Measurements from ENCODE around the gene GNAO1.

The GNAO1 gene

DNA sequence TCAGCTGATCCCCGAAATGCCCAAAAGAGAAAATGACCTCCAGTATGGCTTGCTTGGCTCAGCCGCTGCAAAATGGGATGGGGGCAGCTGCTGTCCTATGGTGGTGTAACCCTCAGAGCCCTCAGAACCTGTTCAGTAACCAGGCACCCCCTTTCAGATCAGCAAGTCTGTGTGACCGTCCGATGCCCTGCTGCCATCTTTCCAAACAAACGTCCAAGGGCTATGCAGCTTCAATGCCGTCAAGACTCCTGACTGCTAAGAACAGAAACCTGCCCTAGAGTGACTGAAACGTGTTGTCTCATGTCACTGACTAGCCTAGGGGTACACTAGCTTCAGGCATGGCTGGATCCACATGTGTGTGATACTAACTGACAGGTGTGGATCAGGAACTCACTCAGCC is 70.4 kb downstream of the GNAO1 start:
- DNase-seq (ENCODE audit: low read depth) = no peak
- H3K4me3 ChIP-seq (ENCODE audit: low read depth, low read length) = no peak overlapping the region

DNA sequence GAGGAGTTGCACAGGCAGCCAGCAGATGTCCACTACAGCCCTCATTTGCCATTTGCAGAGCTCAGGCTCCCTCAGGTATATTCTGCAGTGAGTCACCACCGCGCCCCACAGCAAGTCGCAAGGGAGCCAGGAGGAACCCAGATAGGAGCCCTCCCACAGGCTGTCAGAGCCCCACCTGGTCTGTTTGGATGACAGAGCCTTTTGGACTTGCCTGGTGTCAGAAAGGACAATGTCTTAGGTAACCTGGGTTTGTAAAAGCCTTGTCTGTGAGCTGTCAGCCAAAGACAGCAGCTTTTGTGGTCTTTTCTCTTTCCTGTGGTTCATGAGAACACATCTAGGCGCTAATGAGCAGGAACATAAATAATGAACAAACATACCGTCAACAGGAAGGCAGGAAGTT is 70.9 kb downstream of the GNAO1 start:
- no peak for DNase-seq (ENCODE audit: low read depth)
- H3K4me3 ChIP-seq (ENCODE audit: low read depth, low read length) = no peak overlapping the region

DNA sequence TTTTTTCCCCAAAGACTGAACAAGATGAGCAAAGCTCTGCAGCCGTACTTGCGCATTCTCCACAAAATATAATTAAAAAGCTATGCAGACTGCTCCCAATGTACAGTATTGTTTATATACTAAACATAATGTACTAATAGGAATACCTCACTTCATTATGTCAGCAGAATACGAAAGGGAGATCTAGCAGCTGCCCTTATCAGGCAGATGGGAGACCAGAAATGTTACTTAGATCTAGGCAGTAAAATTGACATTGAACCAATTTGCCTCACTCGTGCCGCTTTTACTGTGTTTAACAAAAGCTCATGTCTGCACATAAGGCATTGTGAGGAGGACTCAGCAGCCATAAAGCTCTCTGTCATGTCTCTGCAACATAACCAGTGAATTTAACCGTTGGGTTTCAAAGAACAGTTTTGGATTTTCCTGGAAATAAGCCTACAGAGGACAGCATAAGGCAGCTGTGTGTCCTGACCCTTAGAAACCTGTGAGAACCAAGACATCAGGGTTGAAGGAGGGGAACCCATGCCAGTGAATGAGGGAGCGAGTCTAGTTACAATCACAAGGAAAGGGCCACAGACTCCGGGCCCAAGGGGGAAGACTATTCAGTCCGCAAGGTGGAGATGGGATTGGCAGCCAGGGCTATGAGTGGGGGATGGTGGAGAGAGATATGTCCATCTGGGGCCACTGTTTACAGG is 71.4 kb downstream of the GNAO1 start:
- no peak overlapping the region for H3K4me3 ChIP-seq (ENCODE audit: low read depth, low read length)
- no peak for DNase-seq (ENCODE audit: low read depth)

DNA sequence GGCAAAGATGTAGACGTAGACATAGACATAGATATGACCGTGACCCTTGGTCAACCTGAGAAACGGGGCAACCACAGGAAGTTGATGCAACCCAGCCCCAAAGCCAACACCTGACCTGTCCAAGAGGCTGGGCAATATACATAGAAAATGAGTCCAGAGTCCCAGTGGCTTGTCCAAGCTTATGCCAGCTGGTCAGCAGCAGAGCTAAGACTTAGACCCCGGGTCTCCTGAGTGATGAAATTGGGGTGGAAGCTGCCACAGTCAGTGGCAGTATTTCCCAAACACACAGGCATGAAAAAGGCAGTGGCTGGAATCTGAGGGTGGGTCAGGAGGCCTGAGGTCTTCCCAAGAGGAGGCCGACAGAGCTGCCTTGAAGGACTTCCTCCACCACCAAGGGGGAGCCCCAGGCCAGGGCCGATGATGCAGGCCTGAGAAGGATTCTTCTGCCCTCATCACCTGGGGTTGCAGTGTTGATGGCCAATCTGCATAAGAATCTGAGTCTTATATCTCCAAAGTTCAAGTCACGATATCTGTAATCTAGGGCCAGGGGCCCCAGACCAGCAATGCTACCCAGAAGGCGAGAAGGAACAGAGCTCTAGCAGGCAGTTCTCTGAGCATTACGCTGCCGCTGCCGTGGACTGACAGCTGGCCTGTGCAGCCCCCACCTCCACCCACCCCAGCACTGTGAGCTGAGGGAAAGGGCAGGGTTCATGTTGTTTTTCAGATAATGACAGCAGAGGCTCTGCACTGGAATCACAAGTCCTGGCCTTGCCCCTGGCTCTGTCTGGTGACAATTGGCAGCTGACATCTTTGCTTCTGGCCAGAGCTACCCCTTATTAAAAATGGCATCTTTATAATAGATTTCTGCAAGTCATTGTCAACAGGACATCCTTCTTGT is 72.7 kb downstream of the GNAO1 start:
- no peak overlapping the region for H3K4me3 ChIP-seq (ENCODE audit: low read depth, low read length)
- no peak for DNase-seq (ENCODE audit: low read depth)

DNA sequence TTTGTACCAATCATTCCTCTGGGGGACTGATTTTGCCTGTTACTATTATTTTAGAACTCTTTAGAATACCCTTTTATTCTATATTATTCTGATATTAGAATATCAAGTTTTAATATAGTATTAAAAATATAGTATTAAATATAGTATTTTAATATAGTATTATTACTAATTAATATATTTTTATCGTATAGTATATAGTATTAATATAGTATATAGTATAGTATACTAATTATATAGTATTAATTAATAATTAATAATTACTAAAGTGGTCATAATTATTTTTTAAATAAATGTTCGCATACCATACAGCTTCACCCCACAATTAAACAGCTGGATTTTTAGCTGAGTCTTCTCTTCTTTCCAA is 73.3 kb downstream of the GNAO1 start:
- no peak overlapping the region for H3K4me3 ChIP-seq (ENCODE audit: low read depth, low read length)
- DNase-seq (ENCODE audit: low read depth) = no peak

DNA sequence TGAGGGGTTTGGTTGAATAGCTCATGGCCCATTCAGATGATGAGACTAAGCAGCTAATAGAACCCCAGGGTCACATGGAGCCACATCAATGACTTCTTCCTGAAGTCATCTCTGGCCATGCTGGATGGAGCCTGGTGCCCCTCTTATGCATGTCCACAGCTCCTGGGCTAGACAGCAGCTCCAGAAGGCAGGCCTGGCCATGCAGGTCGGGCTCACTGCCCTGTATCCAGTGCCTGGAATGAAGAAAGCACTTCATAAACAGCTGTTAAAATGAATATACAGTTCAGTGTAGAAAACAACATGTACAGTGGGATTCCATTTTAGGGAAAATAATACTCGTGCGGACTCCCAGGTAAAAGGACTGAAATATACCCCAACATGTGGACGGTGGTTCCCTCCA is 73.9 kb downstream of the GNAO1 start:
- DNase-seq (ENCODE audit: low read depth) = no peak
- H3K4me3 ChIP-seq (ENCODE audit: low read depth, low read length) = no peak overlapping the region

DNA sequence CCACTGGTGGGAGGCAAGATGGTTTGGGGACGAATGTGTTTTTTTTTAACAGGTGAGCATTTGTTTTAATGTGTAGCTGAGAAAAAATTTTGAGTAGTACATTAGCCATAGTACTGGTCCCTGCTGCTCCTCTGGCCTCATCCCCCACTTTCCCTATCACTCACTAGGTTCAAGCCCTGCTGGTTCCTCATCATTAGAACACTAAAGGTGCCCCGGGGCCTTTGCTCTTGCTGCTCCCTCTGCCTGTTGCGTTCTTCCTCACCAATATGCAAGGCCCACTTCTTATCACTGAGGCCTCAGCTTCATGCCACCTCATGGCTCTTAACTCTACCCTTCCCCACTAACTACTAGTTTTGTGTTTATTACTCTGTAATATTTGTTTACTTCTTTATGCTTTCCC is 74.5 kb downstream of the GNAO1 start:
- no peak overlapping the region for H3K4me3 ChIP-seq (ENCODE audit: low read depth, low read length)
- DNase-seq (ENCODE audit: low read depth) = no peak

DNA sequence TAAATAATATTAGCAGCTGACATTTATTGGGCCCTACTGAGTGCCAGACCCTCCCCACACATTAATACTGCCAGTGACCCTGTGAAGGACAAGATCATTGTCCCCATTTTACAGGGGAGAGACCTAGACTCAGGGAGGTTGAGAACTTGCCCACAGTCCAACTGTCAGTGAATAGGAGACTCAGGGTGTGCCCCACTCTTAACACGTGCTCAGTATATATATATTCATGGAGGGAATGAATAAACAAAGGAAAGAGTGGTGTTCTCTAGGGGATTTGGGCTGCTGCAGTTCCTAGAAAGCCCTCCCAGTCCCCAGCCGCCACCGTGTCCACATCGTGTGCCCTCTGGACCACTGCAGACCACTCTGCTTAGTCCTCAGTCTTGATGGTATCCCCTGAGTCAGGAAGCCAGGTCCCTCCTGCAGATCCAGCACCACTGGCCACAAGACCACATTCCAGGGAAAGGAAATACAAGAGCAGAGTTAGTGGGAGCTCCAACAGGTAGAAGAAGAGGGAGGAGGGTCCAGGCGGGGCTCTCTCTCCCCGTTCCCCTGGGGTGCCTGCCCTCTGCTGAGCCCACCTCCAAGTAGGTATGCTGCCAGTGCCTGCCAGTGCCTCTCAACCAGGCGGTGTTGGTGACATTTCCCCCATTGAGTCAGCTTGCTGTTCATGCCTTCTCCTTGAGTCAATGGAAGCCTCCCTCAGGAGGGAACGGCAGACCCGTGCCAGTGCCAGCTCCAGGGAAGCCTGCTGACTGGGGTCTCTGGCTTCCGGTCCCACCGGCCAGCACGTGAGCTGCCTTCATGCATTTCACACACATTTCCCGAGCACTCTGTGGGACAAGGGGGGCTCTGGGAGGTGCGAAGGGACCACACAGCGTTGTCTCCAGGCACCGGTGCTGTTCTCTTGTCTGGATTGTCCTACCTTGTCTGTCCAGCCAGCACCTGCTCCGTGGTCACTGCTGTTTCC is 75.6 kb downstream of the GNAO1 start:
- no peak for DNase-seq (ENCODE audit: low read depth)
- no peak overlapping the region for H3K4me3 ChIP-seq (ENCODE audit: low read depth, low read length)

DNA sequence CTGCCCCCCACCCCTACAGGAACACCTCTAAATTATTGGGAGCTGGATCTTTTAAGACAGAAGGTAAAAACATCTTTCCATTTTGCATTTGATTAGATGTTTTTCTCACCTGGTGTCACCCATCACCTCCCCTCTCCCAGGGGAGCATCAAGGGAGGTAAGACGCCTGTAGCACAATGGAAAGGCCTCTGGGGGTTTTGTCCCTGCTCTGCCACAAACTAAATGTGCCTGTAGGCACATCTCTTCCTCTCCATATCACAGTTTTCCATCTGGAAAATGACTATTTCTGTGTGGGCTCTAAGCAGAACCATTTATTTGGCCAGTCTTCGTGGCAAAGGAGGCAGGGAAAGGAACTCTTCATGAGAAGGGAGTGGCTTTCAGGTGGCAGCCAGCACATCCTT is 76.6 kb downstream of the GNAO1 start:
- no peak overlapping the region for H3K4me3 ChIP-seq (ENCODE audit: low read depth, low read length)
- no peak for DNase-seq (ENCODE audit: low read depth)

DNA sequence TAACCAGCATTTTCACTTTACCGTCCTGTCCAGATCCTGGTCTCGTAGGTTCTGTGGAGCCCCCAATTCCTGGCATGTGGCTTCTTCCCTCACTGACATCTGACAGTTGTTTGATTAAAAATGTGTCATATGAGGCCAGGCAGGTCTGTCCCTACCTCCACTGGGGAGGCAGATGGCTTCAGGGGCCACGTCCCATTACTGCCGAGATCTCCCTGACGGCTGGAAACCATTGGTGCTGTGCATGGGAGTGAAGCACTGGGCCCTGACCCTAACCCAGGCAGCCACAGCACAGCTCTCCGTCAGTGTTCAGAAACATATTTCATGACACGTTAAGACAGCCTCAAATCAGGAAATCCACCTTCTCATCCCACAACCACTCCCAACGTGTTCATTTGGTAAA is 77.5 kb downstream of the GNAO1 start:
- H3K4me3 ChIP-seq (ENCODE audit: low read depth, low read length) = no peak overlapping the region
- DNase-seq (ENCODE audit: low read depth) = no peak

DNA sequence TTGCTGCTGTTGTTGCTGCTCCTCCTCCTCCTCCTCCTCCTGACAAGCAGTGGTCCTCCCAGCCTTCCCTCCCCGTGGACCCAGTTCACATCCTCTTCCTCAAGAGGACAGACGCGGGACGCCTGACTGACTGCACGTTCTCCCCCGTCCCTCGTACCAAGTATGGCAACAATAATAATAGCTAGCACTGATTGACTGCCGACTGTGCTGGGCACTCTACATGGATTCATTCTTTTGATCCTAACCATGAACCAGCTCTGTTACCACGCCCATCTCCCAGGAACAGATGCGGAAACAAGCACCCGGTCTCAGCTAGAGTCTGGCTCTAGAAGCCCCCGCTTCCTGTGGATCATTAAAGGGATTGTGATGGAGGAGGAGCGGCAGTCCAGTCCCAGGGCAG is 78.0 kb downstream of the GNAO1 start:
- H3K4me3 ChIP-seq (ENCODE audit: low read depth, low read length) = no peak overlapping the region
- no peak for DNase-seq (ENCODE audit: low read depth)

DNA sequence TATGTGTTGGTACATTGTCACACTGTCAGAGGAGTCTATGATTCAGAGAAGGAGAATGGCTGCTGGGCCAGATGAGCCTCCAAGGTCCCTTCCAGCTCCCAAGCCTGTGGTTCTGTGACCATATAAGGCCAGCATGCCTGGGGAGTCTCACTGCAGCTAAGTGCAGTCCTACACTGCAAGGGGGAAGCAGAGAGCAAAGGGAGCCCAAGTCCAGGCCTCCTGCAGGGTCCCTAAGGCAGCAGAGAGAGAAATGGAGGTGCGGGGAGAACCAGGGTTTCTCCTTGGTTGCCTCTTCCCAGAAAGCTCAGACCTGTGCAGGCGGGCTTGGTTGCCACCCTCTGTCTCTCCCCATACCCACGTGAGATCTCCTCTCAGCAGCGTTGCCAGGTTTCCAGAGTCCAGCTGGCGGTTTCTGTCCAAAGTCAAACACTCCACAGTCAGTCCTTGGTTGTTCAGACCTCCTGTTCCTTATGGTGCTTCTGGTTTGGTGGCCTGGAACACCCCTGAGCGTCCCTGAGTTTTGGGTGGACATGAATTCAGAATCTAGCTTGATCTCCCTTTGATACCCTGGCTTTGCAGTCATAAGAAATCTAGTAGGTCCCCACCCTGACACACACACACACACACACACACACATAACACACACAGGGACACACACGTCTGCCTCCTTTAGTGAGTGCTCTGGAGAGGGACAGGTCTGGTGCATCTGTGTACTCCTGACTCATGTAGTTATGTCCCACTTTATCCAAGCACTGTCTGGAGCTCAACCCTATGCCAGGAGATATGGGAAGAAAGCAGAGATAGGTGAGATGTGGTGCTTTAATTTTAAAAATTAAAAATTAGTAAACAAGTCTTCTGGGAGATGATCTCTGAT is 78.8 kb downstream of the GNAO1 start:
- DNase-seq (ENCODE audit: low read depth) = peak; percentile 29
- H3K4me3 ChIP-seq (ENCODE audit: low read depth, low read length) = no peak overlapping the region

DNA sequence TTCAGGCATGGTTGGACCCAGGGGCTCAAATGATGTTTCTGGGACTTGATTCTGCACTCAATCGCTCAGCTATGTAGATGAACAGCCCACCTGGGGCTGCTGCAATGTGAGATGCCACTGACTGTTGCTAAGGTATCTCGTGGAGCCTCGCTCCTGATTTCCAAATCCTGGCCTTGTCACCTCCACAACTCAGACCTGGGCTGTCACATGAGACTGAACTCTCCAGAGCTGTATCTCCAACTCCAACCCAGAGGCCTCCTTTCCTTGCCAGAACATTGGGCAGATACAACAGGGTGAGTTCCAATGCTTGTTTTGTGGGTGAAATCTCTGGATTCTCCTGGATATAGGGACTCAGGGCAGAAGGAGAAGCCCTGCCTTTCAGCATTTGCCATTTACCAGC is 79.5 kb downstream of the GNAO1 start:
- no peak overlapping the region for H3K4me3 ChIP-seq (ENCODE audit: low read depth, low read length)
- DNase-seq (ENCODE audit: low read depth) = no peak

DNA sequence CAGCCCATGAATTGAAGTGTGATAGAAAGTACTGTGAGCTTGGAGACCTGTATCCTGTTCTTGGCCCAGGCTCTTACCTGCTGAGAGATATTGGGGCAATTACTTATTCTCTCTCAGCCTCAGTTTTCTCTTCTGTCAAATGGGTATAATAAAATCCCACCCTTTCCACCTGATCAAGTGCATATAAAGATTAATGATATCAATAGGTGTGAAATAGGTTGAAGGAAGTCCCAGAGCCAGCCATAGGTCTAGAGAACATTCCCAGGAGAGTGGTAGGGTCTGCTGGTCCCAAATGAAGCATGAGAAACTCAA is 81.2 kb downstream of the GNAO1 start:
- no peak for DNase-seq (ENCODE audit: low read depth)
- H3K4me3 ChIP-seq (ENCODE audit: low read depth, low read length) = no peak overlapping the region

DNA sequence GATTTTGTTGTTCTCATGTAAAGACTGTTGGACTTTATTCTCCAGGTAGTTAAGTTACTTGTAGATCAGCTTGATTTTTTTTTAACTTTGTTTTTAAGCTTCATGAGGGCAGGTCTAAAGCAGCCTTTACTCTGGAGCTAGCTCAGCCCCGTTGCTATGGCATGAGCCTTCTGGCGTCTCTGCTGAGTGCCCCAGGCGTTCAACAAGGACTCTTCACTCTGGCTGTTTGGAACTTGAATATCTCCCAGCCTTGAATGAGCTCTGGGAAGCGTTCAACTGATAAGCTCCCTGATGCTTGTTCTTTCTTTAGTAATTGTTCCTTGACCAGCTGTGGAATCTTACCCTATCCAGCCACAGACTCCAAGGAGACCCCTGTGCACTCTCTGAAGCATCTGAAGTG is 82.3 kb downstream of the GNAO1 start:
- H3K4me3 ChIP-seq (ENCODE audit: low read depth, low read length) = no peak overlapping the region
- no peak for DNase-seq (ENCODE audit: low read depth)

DNA sequence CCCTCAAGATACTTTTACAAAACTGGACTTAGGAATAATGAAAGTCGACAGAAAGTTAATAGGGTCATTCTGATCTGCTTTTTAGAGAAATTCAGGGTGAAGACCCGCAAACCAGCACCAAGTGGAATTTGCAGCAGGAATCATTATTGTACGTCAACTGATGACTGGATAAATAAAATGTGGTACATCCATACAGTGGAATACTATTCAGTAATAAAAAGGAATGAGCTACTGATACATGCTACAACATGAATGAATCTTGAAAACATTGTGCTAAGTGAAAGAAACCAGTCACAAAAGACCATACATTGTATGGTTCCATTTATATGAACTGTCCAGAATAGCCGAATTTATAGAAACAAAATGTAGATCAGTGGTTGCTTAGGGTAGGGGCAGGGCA is 83.1 kb downstream of the GNAO1 start:
- no peak for DNase-seq (ENCODE audit: low read depth)

DNA sequence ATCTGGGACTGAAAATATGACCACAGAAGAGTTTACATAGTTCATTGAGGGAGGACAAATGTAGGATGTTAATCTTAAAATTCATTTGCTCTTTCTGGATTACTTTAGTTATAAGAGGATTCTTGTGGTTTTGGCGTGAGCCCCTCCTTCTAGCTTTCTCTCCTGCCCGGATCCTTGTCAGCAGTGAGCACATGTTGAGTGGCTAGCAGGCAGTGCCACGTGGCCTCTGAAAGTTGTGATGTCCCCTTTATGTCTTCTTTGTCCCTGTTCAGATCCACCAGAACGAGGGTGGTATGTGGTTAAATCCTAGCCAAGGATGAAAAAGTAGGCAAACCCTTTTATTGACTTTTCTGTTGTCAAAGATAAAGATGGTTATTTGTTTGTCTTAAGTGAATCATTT is 83.8 kb downstream of the GNAO1 start:
- no peak for DNase-seq (ENCODE audit: low read depth)
- no peak overlapping the region for H3K4me3 ChIP-seq (ENCODE audit: low read depth, low read length)

More for the DNA sequence above, 83.1 kb downstream of the GNAO1 start:
- no peak overlapping the region for H3K4me3 ChIP-seq (ENCODE audit: low read depth, low read length)

DNA sequence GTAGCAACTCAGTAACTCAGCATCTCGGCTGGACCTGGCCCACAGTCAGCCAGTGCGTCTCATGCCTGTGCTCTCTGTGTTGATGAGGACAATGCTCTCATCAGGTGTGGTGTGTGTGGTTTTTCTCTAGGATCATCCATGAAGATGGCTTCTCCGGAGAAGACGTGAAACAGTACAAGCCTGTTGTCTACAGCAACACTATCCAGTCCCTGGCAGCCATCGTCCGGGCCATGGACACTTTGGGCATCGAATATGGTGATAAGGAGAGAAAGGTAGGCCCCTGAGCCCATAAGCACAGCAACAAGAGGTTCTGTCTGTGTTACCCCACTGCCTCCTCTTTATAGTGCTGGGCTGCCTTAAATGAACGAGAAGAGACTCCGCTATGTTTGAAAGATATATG is 84.5 kb downstream of the GNAO1 start:
- H3K4me3 ChIP-seq (ENCODE audit: low read depth, low read length) = no peak overlapping the region
- no peak for DNase-seq (ENCODE audit: low read depth)

DNA sequence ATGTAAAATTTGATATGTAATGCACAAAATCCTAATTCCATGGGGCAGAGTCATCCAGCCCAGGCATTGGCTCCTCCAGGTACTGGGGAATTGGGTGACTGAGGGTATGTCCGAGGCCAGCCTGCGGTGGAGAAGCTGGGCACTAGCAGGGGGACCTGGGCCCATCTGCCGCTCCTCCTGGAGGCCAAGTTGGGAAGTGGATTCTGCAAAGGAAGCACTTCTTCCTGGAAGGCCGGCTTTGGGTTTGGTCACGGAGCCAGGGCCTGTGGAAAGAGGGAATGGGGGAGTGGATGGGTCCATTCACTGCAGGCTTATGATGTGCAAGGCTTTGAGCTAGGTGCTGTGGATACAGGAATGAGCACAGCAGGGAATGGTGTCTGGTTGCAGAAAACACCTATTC is 85.8 kb downstream of the GNAO1 start:
- no peak overlapping the region for H3K4me3 ChIP-seq (ENCODE audit: low read depth, low read length)
- DNase-seq (ENCODE audit: low read depth) = no peak

Measured in skeletal muscle cell (primary cell).